GM12878 (cell line): ENCODE data around the gene ESYT2. TPM values are rescaled to one million over a fixed set of nuclear protein-coding genes. Genes with fewer than 3 reads are reported as not detected.

Experiments
- ATAC-seq: fragments of 200-7000 bp; cut with Tn5 transposase; 3 replicates; pipeline ENCODE4 v1.9.1; 2020; ENCODE audit warnings: mild to moderate bottlenecking, moderate library complexity
- BruUV-seq: library from RNA; stranded (reverse); fragments of 400-500 nt; replicated peaks from 2 replicates; lab custom pipeline; 2021; lab: Mats Ljungman, UMichigan
- CTCF ChIA-PET: fragments of 300-600 bp; sonication (Branson Sonifier 250); formaldehyde crosslinking; extraction: SDS; loops from one replicate; lab custom pipeline; 2021; ENCODE audit warnings: inconsistent platforms; lab: Yijun Ruan, JAX
- POLR2A ChIA-PET: fragments of 350-600 bp; formaldehyde crosslinking; extraction: SDS; loops from one replicate; lab custom pipeline; 2021; ENCODE audit warnings: inconsistent platforms; lab: Charles Lee
- RAD21 ChIA-PET: fragments of 300-600 bp; sonication (Branson Sonifier 250); formaldehyde crosslinking; loops from one replicate; lab custom pipeline; 2023; ENCODE audit warnings: antibody characterized with exemption; ENCODE audit not compliant: unreplicated experiment; lab: Charles Lee
- SMC1A ChIA-PET: fragments of 300-600 bp; sonication (Branson Sonifier 250); formaldehyde crosslinking; loops from one replicate; lab custom pipeline; 2023; ENCODE audit not compliant: unreplicated experiment, uncharacterized antibody; lab: Charles Lee
- DNase-seq: peaks from one replicate; pipeline ENCODE4 v3.0.0-alpha.2; 2011; ENCODE audit warnings: low read depth, low spot score
- FAIRE-seq: peaks from 3 replicates; lab custom pipeline; 2011; peaks lifted over from hg19 to GRCh38; lab: Jason Lieb, UNC
- H2AFZ ChIP-seq: 2 replicates; pipeline ENCODE4 v1.6.0; 2011; ENCODE audit warnings: low read depth, low read length, control low read depth; ENCODE audit not compliant: control insufficient read depth
- H3K27ac ChIP-seq: 2 replicates; pipeline ENCODE4 v1.5.1; 2011; ENCODE audit warnings: control low read depth; ENCODE audit not compliant: control insufficient read depth, insufficient read depth
- H3K27me3 ChIP-seq, 2 experiments: replicated peaks in 1 of 2; 2 replicates each; pipeline versions ENCODE4 v1.6.0 to v1.6.1; 2011; ENCODE audit warnings: low read length in 1 of 2; ENCODE audit not compliant: control insufficient read depth in 2 of 2, insufficient read depth in 2 of 2
- H3K36me3 ChIP-seq, 2 experiments: 2 replicates each; pipeline ENCODE4 v1.5.1; 2011; ENCODE audit warnings: low read length in 1 of 2; ENCODE audit not compliant: control insufficient read depth in 2 of 2, insufficient read depth in 2 of 2
- H3K4me1 ChIP-seq: 2 replicates; pipeline ENCODE4 v1.6.1; 2011; ENCODE audit warnings: mild to moderate bottlenecking, low read length, moderate library complexity, mixed read lengths; ENCODE audit not compliant: control insufficient read depth, insufficient read depth
- H3K4me2 ChIP-seq: 2 replicates; pipeline ENCODE4 v1.6.0; 2011; ENCODE audit warnings: control low read depth; ENCODE audit not compliant: control insufficient read depth, insufficient read depth
- H3K4me3 ChIP-seq: fragments of 200-600 bp; sonication (generic); 2 replicates; pipeline ENCODE4 v1.5.1; 2016
- H3K79me2 ChIP-seq: 2 replicates; pipeline ENCODE4 v1.6.0; 2011; ENCODE audit warnings: low read length; ENCODE audit not compliant: control insufficient read depth, insufficient read depth
- H3K9ac ChIP-seq: 2 replicates; pipeline ENCODE4 v1.8.0; 2011; ENCODE audit warnings: low read length, control low read depth, mixed read lengths; ENCODE audit not compliant: control insufficient read depth, insufficient read depth
- H3K9me3 ChIP-seq: replicated peaks from 3 replicates; pipeline ENCODE4 v1.5.1; 2011; ENCODE audit warnings: mild to moderate bottlenecking, low read length; ENCODE audit not compliant: control insufficient read depth, insufficient read depth
- H4K20me1 ChIP-seq: 2 replicates; pipeline ENCODE4 v1.6.0; 2011; ENCODE audit not compliant: control insufficient read depth, insufficient read depth
- EGR1 ChIP-seq, 2 experiments: IDR thresholded peaks; 1 replicate in 1 of 2; 2 replicates in 1 of 2; pipeline ENCODE4 v1.6.1; 2011 to 2012; ENCODE audit warnings: low read depth in 2 of 2, low read length in 2 of 2, borderline replicate concordance in 1 of 2, mild to moderate bottlenecking in 1 of 2, moderate library complexity in 1 of 2
- MEF2B ChIP-seq: fragments of 450-650 bp; IDR thresholded peaks from 2 replicates; pipeline ENCODE4 v1.6.1; 2018; ENCODE audit warnings: mild to moderate bottlenecking, moderate library complexity; ENCODE audit not compliant: partially characterized antibody, poor library complexity, severe bottlenecking
- MTA2 ChIP-seq: fragments of 450-650 bp; IDR thresholded peaks from 2 replicates; pipeline ENCODE4 v1.6.1; 2016; ENCODE audit warnings: low read depth, mild to moderate bottlenecking, moderate library complexity
- MTA3 ChIP-seq: IDR thresholded peaks from 2 replicates; pipeline ENCODE4 v1.6.1; 2012; ENCODE audit warnings: low read length, inconsistent platforms, borderline replicate concordance
- RELA ChIP-seq: fragments of 450-650 bp; IDR thresholded peaks from 2 replicates; pipeline ENCODE4 v1.8.0; 2014; ENCODE audit warnings: borderline replicate concordance; ENCODE audit not compliant: partially characterized antibody
- ZZZ3 ChIP-seq: IDR thresholded peaks from 2 replicates; pipeline ENCODE4 v1.6.1; 2011; ENCODE audit warnings: low read depth; ENCODE audit not compliant: control insufficient read depth, insufficient read length
- WGBS: methylation state at CpG from one replicate; pipeline ENCODE4 v1.1.6; 2016; ENCODE audit warnings: low lambda C conversion rate; ENCODE audit not compliant: insufficient replicate concordance, insufficient coverage; ENCODE audit errors: missing lambda C conversion rate; 5-methylcytosine and 5-hydroxymethylcytosine counted together
- in situ Hi-C: fragments of 300-500 bp; cut with MboI; formaldehyde crosslinking; loops from 9 replicates; pipeline ENCODE4 v1.14.3; 2018; ENCODE audit warnings: mixed read lengths
- intact Hi-C: fragments of 100-400 bp; cut with micrococcal nuclease; formaldehyde crosslinking; loops from one replicate; pipeline ENCODE4 v1.14.2; 2022; ENCODE audit not compliant: unreplicated experiment
- polyA plus RNA-seq, 11 experiments: library from polyadenylated mRNA; depleted of rRNA in 4 of 11; unstranded in 6 of 11; stranded (reverse) in 5 of 11; fragments of >200 nt; fragmentation: Nextera tagmentation in 4 of 11; fragmentation: Illumina TruSeq in 1 of 11; extraction: Ambion mirVana in 4 of 11; extraction: Trizol in 1 of 11; gene quantifications; 1 replicate in 1 of 11; 2 replicates in 10 of 11; pipeline versions ENCODE4 v1.2.1 to v1.2.3, GENCODE V29; 2011 to 2016; ENCODE audit warnings: inconsistent platforms in 2 of 11, missing spikeins in 2 of 11, low read depth in 1 of 11
- total RNA-seq, 4 experiments: library from RNA; depleted of rRNA in 3 of 4; stranded (reverse); fragments of >200 nt in 3 of 4; fragmentation: Illumina TruSeq in 1 of 4; extraction: Trizol in 1 of 4; gene quantifications; 2 replicates each; pipeline versions ENCODE4 v1.2.1 to v1.2.3, GENCODE V29; 2013 to 2021
- TF ChIP-seq, protein P1 (sequence below): fragments of 450-650 bp; IDR thresholded peaks from 2 replicates; pipeline ENCODE4 v1.6.1; 2017; ENCODE audit warnings: mild to moderate bottlenecking, moderate library complexity
- TF ChIP-seq, protein P2 (sequence below): fragments of 450-650 bp; formaldehyde crosslinking; IDR thresholded peaks from 2 replicates; pipeline ENCODE4 v1.4.0; 2022; ENCODE audit warnings: mild to moderate bottlenecking, moderate library complexity
- TF ChIP-seq, protein P3 (sequence below): fragments of 450-650 bp; formaldehyde crosslinking; IDR thresholded peaks from 2 replicates; pipeline ENCODE4 v1.5.0; 2022; ENCODE audit warnings: mild to moderate bottlenecking, missing genetic modification characterization

The ESYT2 gene
- total and polyA plus RNA-seq, 10 of the 15 experiments (the other 5 are each of a cell fraction or from before 2014, with no cell fraction given), result 1.9 to 44.6 (median 21.4) TPM

DNA sequence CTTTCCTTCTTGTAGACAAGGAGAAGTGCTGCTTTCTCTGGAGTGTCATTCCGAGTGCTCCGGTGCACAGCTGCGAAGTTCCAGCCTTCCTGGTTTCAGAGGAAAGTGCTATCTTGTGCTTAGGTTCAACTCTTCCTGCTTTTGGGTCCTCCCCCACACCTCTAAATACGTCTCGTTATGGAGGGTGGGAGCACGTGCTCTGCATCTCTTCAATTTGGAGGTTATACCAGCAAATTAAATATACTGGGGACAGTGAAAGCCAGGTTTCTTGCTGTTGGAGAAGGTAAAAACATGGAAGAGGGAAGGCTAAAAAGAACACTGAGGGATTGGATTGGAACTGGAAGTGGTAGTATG lies 2.4 kb upstream of the ESYT2 start (continued):
- TF ChIP-seq, protein P1, sequence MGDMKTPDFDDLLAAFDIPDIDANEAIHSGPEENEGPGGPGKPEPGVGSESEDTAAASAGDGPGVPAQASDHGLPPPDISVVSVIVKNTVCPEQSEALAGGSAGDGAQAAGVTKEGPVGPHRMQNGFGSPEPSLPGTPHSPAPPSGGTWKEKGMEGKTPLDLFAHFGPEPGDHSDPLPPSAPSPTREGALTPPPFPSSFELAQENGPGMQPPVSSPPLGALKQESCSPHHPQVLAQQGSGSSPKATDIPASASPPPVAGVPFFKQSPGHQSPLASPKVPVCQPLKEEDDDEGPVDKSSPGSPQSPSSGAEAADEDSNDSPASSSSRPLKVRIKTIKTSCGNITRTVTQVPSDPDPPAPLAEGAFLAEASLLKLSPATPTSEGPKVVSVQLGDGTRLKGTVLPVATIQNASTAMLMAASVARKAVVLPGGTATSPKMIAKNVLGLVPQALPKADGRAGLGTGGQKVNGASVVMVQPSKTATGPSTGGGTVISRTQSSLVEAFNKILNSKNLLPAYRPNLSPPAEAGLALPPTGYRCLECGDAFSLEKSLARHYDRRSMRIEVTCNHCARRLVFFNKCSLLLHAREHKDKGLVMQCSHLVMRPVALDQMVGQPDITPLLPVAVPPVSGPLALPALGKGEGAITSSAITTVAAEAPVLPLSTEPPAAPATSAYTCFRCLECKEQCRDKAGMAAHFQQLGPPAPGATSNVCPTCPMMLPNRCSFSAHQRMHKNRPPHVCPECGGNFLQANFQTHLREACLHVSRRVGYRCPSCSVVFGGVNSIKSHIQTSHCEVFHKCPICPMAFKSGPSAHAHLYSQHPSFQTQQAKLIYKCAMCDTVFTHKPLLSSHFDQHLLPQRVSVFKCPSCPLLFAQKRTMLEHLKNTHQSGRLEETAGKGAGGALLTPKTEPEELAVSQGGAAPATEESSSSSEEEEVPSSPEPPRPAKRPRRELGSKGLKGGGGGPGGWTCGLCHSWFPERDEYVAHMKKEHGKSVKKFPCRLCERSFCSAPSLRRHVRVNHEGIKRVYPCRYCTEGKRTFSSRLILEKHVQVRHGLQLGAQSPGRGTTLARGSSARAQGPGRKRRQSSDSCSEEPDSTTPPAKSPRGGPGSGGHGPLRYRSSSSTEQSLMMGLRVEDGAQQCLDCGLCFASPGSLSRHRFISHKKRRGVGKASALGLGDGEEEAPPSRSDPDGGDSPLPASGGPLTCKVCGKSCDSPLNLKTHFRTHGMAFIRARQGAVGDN, result no peak

DNA sequence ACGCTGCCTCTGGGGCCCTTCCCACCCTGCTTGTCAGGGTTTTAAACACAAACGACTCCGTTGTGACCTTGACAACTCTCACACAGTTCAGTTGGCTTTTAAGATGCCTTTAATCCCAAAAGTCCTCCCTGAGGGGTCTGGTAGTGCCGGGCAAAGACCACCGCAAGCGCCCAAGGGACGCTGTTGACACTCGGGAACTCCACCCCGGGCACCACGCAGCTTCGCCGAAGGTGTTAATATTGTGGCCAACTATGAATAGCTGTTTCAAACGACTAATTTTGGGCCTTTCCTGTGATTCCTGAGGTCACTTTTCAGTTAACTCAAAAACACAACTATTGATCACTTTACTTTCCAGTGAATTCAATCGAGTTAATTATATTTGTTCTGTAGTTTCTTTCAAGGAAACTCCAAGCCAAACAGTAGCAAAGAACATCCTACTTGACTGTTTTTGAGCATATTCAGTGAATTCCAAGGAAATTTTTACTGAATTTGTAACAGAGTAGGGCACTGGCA lies 958 bp upstream of the ESYT2 start:
- peaks cover 26% of the 10 kb centered on the region for H3K79me2 ChIP-seq
- peaks cover 6% of the 10 kb centered on the region for H3K4me1 ChIP-seq
- under 1% methylated on average over 14 of the region's 14 CpGs for WGBS
- no peaks in the 10 kb centered on the region for H3K27me3 ChIP-seq
- POLR2A ChIA-PET, result interaction anchor here (1.5 to 1.7 kb wide), 2 partner anchors 11 to 33 kb away, joined by 5 to 7 read pairs; no protein-coding TSS in a partner anchor
- RAD21 ChIA-PET, result interaction anchor here (1.0 to 1.7 kb wide), 3 partner anchors 11 to 147 kb away, joined by 3 to 7 read pairs (median 6); no protein-coding TSS in a partner anchor
- H3K9me3 ChIP-seq, result no peaks in the 10 kb centered on the region
- H2AFZ ChIP-seq, result peak overlapping the region; percentile 87
- intact Hi-C loops, result loop anchor here (5.0 kb wide), 1 partner anchor 218 kb away; no protein-coding TSS in a partner anchor
- H4K20me1 ChIP-seq, result no peaks in the 10 kb centered on the region
- SMC1A ChIA-PET, result interaction anchor here (0.7 to 2.2 kb wide), 3 partner anchors 8 to 33 kb away, joined by 3 to 8 read pairs (median 6); no protein-coding TSS in a partner anchor
- in situ Hi-C loops, result no loop called here
- no TSS peak for BruUV-seq
- H3K4me2 ChIP-seq, result peak overlapping the region; percentile 77
- ATAC-seq, result peak; percentile 1
- CTCF ChIA-PET, result interaction anchor here (1.6 to 4.0 kb wide), 2 partner anchors 15 to 33 kb away, joined by 6 to 12 read pairs; no protein-coding TSS in a partner anchor
- no peaks in the 10 kb centered on the region for H3K36me3 ChIP-seq
- FAIRE-seq, result no peak
- DNase-seq, result no peak
- H3K27ac ChIP-seq, result peak overlapping the region; percentile 85
- H3K9ac ChIP-seq, result peak overlapping the region; percentile 86
- H3K4me3 ChIP-seq, result peak overlapping the region; percentile 75
- TF ChIP-seq, protein P2, sequence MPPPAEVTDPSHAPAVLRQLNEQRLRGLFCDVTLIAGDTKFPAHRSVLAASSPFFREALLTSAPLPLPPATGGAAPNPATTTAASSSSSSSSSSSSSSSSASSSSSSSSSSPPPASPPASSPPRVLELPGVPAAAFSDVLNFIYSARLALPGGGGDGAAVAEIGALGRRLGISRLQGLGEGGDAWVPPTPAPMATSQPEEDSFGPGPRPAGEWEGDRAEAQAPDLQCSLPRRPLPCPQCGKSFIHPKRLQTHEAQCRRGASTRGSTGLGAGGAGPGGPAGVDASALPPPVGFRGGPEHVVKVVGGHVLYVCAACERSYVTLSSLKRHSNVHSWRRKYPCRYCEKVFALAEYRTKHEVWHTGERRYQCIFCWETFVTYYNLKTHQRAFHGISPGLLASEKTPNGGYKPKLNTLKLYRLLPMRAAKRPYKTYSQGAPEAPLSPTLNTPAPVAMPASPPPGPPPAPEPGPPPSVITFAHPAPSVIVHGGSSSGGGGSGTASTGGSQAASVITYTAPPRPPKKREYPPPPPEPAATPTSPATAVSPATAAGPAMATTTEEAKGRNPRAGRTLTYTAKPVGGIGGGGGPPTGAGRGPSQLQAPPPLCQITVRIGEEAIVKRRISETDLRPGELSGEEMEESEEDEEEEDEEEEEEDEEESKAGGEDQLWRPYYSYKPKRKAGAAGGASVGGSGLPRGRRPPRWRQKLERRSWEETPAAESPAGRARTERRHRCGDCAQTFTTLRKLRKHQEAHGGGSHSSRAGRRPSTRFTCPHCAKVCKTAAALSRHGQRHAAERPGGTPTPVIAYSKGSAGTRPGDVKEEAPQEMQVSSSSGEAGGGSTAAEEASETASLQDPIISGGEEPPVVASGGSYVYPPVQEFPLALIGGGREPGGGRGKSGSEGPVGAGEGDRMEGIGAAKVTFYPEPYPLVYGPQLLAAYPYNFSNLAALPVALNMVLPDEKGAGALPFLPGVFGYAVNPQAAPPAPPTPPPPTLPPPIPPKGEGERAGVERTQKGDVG (CRISPR knock-in tag), result 0 out of 2 replicates have a peak, but pooled peaks have one; percentile 6
- TF ChIP-seq EGR1 (IDR thresholded peaks at IDR 0.05; ENCODE audit: borderline replicate concordance in 1 of 2, low read depth in 2 of 2, low read length in 2 of 2) (no peak), RELA (no peak), MTA3 (no peak), MTA2 (peak; percentile 51; the same call in 1 of the 2 replicates), MEF2B (peak; percentile 37), ZZZ3 (no peak)
- TF ChIP-seq, protein P3, sequence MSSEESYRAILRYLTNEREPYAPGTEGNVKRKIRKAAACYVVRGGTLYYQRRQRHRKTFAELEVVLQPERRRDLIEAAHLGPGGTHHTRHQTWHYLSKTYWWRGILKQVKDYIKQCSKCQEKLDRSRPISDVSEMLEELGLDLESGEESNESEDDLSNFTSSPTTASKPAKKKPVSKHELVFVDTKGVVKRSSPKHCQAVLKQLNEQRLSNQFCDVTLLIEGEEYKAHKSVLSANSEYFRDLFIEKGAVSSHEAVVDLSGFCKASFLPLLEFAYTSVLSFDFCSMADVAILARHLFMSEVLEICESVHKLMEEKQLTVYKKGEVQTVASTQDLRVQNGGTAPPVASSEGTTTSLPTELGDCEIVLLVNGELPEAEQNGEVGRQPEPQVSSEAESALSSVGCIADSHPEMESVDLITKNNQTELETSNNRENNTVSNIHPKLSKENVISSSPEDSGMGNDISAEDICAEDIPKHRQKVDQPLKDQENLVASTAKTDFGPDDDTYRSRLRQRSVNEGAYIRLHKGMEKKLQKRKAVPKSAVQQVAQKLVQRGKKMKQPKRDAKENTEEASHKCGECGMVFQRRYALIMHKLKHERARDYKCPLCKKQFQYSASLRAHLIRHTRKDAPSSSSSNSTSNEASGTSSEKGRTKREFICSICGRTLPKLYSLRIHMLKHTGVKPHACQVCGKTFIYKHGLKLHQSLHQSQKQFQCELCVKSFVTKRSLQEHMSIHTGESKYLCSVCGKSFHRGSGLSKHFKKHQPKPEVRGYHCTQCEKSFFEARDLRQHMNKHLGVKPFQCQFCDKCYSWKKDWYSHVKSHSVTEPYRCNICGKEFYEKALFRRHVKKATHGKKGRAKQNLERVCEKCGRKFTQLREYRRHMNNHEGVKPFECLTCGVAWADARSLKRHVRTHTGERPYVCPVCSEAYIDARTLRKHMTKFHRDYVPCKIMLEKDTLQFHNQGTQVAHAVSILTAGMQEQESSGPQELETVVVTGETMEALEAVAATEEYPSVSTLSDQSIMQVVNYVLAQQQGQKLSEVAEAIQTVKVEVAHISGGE, result no peak
